HG03103 (cell line): ENCODE data around the gene CCDC85B.
"Not testable (repeated sequence)": the region's sequence is repeated elsewhere in the genome, so short reads cannot be mapped to it uniquely, and the experiment has no call there.

ENCODE experiments used
- ATAC-seq: cut with Tn5 transposase; IDR thresholded peaks from one replicate; pipeline ENCODE4 v1.9.1; 2021; ENCODE audit warnings: low read depth; ENCODE audit not compliant: unreplicated experiment

The CCDC85B gene

DNA sequence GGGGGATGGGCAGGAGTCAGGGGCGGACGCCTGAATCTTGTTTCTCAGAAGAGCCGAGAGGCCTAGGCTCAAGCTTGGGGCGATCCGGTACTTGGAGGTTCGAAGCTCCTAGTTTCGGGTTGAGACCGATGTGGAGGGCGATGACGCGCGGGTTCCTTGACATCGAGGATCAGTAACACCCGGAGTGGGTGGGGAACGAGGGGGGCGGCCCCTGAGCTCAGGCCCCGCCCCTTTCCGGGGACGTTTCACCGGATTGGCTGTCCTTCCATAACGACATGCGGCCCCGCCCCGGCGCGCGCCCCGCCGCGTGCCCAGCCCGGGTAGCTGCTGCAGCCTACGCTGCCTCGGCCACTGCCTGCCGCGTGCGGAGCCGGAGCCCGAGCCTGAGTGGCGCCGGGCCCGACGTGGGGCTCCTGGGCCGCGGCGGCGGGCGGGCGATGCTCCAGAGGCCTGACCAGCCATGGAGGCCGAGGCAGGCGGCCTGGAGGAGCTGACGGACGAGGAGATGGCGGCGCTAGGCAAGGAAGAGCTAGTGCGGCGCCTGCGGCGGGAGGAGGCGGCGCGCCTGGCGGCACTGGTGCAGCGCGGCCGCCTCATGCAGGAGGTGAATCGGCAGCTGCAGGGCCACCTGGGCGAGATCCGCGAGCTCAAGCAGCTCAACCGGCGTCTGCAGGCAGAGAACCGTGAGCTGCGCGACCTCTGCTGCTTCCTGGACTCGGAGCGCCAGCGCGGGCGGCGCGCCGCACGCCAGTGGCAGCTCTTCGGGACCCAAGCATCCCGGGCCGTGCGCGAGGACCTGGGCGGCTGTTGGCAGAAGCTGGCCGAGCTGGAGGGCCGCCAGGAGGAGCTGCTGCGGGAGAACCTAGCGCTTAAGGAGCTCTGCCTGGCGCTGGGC, at the start of gene CCDC85B:
CCDC85B (plus strand) TSS at position 350 of the 895 bp plus-strand sequence; CDS start at position 461, 111 bp downstream.
- peak; percentile 35 for ATAC-seq

DNA sequence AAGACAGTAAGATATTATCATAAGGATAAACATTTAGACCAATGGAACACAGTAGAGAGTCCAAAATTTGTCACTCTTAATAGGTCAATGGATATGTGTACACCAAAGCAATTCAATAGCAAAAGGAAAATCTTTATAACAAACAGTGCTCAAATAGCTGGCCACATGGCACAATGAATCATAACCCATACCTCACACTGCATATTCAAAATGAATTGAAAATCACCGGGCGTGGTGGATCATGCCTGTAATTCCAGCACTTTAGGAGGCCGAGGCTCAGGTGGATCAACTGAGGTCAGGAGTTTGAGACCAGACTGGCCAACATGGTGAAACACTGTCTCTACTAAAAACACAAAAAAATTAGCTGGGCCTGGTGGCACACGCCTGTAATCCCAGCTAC, 48.3 kb upstream of the CCDC85B start:
- ATAC-seq, result no peak

DNA sequence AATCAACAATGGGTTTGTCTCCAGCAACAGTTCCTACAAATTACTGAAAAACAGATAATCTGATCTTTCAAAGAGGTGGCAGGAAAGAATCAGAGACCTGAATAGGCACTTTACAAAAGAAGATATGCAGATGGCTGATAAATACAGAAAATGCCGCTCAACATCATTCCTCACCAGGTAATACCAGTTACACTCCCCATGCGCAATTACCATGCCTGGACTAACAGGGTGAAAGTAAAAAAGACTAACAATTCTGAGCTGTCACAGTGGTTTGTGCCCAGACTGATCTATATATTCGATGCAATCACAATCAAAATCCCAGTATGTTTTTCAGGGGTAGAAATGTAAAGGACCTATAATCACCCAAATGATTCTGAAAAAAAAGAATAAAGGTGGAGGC, 46.7 kb upstream of the CCDC85B start:
- ATAC-seq, result no peak

DNA sequence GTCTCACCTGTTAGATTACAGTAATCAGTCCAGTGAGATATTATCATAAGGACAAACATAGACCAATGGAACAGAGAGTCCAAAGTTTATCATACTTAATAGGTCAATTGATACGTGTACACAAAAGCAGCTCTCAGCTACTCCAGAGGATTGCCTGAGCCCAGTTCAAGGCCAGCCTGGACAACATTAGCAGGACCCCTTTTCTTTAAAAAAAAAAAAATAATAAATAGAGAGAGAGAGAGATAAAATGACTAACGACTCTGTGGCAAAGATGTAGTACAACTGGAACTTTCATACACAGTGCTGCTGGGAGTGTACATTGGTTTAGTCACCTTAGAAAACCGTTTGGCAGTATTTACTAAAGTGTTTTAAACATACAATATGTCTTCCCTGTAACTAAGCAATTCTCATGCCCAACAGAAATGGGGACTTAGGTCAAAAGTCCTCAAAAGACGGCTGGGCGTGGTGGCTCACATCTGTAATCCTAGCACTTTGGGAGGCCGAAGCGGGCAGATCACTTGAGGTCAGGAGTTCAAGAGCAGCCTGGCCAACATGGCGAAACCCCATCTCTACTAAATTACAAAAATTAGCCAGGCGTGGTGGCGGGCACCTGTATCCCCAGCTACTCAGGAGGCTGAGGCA, 46.1 kb upstream of the CCDC85B start:
- no peak for ATAC-seq

DNA sequence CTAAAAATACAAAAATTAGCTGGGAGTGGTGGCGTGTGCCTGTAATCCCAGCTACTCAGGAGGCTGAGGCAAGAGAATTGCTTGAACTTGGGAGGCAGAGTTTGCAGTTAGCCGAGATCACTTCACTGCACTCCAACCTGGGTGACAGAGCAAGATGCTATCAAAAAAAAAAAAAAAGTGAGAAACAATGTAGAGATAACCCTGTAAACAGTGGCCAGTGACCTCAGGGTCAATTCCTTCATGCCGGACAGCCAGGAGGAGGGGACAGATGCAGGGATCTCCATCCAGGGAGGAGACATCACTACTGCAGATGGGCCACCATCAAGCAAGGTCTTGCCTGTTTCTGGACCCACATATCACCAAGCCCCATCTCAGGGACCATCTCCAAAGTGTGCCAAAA, 42.7 kb upstream of the CCDC85B start:
- no peak for ATAC-seq

DNA sequence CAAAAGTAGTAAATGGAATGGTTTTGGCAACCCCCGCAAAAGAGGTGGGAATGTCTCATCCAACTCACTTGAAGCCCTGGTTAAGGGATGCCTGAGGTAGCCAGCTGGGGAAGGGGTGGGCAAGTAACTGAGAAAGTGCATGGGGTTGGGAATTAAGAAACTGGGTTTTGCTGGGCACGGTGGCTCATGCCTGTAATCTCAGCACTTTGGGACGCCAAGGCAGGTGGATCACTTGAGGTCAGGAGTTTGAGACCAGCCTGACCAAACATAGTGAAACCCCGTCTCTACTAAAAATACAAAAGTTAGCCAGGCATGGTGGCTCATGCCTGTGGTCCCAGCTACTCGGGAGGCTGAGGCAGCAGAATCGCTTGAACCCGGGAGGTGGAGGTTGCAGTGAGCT, 41.8 kb upstream of the CCDC85B start:
- not testable (repeated sequence) for ATAC-seq

DNA sequence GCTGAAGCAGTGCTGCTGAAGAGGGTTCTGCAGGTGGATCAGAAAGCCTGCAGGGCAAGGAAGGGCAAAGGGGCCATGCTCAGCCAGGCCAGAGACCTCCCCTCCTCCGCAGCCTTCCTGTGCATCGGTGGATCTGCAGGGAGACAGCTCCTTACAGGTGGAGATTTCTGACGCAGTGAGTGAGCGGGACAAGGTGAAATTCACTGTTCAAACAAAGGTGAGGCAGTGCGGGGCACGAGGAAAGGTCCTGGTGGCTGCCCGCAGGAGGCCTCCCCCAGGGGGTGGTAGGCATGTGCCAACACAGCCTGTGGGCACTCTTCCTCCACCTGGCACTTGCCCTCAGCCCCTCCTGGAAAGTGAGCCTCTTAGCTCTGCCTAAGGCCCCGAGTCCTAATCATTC, 41.1 kb upstream of the CCDC85B start:
- no peak for ATAC-seq

DNA sequence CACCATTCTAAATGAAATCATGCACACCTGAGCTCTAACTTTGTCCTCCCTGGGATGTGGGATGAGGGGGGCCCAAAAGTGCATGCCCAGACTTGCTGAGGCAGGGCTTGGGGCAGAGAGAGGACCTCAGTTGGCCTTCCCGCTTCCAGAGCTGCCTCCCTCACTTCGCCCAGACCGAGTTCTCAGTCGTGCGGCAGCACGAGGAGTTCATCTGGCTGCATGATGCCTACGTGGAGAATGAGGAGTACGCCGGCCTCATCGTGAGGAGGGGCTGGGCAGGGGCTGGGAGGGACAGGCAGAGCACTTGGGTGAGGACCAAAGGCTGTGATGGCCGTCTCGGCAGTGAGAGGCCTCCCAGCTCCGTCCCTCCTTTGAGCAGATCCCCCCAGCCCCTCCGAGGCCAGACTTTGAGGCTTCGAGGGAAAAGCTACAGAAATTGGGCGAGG, 40.7 kb upstream of the CCDC85B start:
- no peak for ATAC-seq

DNA sequence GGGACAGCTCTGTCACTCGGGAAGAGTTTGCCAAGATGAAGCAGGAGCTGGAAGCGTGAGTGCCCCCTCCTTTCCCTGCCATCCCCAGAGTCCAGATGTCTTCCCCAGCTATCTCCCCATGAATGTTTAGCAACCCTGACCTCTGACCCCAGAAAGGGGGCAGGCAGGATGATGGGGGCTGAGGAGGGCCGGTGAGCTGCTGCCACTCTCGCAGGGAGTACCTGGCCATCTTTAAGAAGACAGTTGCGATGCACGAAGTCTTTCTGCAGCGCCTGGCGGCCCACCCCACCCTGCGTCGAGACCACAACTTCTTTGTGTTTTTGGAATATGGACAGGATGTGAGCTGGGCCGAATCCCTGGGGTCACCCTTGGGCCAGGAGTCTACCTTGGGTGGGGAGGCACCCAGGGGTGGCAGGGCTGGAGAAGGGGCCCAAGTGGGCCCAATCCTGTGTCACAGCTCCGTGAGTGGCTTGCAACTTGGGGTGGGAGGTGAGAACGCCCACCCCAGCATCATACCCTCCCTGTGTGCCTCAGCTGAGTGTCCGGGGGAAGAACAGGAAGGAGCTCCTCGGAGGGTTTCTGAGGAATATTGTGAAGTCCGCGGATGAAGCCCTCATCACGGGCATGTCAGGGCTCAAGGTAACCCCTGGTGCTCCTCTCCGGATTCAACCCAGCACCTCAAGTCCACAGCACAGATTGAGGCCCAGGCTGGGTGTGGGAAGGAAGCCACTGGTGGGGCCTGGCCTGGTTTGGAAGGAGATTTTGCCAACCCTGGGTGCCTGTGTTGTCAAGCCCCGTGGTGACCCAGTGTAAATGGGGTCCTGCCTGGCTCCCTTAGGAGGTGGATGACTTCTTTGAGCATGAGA, 40.0 kb upstream of the CCDC85B start:
- ATAC-seq, result no peak

DNA sequence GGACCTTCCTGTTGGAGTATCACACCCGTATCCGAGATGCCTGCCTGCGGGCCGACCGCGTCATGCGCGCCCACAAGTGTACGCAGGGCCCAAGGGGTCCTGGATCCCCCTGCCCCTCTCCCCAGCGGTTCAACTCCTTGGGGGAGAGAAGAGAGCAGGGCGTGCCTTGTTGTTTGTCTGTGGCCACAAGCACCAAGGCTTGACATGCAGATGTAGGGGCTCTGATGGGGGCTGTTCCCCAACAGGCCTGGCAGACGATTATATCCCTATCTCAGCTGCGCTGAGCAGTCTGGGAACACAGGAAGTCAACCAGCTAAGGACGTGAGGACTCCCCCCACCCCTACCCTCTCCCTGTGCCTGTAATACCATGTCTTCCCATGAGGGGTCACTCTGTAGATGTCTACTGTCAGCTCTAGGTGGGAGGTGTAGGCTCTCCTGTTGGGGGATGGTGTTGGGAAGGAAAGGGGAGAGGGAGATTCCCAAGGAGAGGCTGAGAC, 39.3 kb upstream of the CCDC85B start:
- no peak for ATAC-seq

DNA sequence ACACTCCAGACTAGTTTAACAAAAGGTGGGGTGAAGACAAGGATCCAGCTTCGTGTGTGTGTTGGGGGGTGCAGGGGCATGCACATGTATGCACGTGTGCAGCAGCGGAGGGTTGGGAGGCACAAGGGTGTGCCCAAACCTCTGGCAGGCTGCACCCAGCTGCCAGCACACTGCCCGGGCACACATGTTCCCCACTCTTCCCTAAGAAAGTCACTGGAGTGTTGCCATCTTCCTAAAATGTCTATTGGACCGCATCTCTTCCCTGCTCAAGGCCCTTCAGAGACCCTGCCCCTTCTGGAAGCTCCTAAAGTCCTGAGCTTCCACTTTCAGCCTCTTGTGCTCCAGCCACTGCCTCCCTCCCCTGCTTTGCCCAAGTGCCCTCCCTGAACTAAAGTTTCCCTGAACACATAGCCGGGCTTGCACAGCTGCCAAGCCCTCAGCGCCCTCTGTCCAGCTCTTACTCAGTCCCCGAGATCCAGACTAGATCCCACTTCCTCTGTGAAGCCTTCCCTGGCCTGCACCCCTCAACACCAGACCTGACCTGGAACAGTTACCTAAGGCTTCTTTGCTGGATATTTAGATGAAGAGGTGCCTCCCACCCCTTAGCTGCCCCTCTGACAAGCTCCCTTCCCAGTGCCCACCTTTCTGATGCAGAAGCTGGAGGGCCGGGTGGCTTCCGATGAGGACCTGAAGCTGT, 38.5 kb upstream of the CCDC85B start:
- no peak for ATAC-seq

DNA sequence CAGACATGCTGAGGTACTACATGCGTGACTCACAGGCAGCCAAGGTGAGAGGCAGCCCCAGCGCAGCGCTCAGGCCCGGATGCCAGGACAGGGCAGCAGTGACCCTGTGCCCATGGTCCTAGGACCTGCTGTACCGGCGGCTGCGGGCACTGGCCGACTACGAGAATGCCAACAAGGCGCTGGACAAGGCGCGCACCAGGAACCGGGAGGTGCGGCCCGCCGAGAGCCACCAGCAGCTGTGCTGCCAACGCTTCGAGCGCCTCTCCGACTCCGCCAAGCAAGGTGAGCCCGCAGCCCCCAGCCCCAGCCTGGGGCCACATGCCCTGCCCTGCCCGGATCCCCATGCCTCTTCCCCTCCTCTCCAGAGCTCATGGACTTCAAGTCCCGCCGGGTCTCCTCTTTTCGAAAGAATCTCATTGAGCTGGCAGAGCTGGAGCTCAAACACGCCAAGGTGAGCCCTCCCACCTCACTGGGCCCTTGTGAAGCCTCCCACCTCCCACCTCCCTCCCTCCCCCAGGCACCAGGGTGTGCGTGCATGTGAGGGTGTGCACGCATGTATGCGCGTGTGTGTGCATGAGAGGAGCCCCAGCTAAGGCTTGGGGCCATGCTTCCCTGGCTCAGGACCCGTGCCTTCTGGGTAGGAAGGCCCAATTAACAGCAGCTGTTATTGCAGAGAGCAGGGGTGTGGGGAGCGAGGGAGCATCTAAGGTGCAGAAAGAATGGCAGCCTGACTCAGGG, 37.8 kb upstream of the CCDC85B start:
- no peak for ATAC-seq

DNA sequence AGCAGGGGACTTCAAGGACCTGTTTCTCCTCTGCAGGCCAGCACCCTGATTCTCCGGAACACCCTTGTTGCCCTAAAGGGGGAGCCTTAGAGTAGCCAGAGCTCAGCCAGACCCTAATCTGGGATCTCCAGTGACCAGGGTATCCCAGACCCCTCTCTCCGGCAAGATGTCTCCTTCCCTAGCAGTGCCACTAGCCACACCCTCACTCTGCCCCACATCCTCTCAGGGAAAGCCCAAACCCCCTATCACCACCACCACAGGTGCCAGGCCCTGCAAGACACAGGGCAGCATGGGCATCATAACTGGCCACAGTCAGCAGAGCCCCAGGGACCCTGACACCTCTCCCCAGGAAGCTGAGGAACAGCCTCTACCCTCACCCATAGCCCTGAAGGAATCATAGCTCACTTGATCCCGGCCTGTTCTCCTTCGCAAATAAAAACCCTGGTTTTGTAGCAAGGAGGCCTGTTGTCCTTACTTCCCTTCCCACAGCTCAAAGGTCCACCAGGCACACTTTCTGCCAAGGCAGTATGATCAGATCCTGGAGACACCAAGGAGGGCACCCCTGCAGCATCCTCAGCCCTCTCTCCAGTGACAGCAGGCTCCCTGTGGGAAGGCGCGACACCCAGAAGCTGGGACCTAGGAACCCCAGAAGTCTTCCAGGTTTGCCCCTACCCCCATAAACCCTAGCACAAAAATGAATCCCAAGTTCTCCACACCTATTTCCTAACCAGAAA, 37.1 kb upstream of the CCDC85B start:
- ATAC-seq, result no peak

DNA sequence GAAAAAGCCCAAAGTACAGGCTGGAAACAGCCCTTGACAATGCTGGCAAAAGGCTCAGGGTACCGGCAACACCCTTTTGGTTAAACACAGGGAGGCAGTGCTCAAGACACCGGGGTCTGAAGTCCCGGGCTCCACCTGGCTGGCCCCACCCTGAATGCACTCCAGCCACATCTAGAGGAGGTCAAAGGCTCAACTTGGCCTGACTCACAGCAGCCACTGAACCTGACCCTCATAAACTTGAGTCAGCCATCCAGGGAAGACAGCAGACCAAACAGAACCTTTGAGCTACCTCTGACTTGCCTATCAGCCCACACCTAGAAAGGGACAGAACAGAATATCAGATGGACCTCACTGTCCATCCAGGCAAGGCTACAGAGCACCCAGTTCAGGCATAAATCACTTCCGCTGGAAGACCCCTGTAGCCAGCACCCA, 36.3 kb upstream of the CCDC85B start:
- ATAC-seq, result no peak

DNA sequence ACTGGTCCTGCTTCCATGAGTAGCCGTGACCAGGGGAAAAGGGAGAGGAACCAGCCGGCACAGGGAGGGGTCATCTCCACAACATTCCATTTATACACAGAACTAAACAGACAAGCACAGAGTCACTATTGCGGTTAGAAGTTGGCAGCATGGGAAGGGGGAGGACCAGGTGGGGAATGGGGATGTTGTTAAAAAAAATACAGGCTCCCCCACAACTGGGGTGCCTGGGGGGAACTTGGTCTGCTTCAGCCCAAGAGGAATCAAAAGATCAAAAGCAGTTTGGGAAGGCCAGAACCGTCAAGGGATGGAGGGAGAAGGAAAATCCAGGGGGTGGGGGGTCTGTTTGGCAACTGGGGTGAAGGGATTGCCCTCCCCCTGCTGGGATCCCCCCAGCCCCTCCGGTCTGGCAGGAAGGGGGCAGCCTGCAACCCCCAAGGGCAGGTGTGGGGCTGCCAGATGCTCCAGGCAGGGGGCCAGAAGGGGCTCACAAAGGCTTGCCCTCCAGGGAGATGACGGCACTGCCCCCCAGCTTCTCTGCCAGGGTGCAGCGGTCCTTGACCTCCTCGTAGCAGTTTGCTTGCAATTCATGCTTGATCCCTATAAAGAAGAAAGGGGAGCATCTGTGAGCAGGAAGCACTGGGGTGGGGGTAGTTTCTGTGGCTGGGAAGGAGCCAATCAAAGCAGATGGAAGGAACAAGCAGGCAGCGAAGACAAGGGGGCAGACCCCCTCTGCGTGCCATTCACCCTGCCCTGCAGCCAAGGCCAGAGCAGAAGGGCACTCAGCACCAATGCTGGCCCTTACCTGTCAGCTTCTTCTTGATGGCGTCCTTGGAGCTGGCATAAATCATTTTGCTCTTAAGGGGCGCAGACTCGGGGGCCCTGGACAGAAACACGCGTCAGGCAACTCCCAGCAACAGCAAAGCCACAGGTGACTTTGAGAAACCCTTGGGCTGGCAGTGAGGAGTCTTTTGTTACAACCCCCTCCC, 35.3 kb upstream of the CCDC85B start:
- no peak for ATAC-seq

DNA sequence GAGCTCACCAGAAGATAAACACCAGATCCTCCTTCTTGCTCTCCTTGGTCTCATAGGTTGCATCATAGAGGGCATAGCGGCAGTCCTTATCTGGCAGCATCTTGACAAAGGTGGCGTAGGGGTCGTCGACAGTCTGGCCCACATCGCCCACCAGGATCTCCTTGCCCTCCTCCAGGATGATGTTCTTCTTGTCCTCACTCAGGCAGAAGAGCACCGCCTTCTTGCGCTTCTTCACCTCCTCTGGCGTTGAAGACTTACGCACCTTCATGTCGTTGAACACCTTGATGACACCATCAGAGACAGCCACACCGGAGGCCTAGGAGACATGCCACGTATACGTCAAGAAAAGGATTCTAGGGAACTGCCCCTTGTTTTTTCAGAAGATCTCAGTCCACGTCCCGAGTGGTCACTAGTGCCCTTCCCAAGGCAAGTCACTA, 34.5 kb upstream of the CCDC85B start:
- no peak for ATAC-seq

DNA sequence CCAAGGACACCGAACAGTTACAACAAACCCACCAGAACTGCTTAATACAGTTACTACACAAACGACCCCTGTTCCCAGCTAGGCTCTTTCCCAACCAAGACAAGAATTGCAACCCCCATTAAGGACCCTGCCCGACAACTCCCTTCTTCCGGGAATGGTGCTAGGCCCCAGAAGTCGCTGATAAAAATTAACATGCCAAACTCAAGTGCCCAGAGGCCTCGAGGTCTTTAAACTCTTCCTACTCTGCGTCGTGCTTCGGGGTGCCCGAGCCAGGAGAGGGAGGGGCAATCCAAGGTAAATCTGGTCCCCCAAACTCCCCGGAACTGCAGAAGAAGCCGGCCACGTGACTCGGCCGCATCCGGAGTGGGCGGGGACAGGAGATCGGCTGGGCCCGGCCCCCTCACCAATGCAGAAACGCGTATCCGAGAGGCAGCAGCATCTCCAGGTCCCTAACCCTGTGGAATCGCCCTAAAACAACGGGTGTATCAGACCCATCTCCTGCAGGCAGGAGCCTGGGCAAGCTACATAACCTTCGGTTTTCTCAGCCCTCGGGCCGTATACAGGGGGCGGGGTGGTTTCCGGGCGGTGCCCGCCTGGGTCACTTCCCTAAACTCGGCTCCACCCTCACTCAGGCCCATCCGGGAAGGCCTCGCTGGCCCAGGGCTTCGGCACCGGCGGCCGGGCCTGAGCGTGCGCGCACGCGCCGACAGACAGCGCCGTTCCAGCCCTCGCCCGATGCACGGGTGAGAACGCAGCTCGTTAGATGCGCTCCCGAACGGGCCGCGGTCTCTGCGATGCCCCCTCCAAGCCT, 33.6 kb upstream of the CCDC85B start:
- no peak for ATAC-seq
